Measurements from ENCODE around the gene PPARG. TPM values are rescaled to one million over a fixed set of nuclear protein-coding genes. Genes with fewer than 3 reads are reported as not detected.
"Not testable (repeated sequence)": the region's sequence is repeated elsewhere in the genome, so short reads cannot be mapped to it uniquely, and the experiment has no call there.

PPARG gene
- total RNA-seq, 3 donors from 2014 or later = 0.47 to 1.8 (median 0.83) TPM

DNA sequence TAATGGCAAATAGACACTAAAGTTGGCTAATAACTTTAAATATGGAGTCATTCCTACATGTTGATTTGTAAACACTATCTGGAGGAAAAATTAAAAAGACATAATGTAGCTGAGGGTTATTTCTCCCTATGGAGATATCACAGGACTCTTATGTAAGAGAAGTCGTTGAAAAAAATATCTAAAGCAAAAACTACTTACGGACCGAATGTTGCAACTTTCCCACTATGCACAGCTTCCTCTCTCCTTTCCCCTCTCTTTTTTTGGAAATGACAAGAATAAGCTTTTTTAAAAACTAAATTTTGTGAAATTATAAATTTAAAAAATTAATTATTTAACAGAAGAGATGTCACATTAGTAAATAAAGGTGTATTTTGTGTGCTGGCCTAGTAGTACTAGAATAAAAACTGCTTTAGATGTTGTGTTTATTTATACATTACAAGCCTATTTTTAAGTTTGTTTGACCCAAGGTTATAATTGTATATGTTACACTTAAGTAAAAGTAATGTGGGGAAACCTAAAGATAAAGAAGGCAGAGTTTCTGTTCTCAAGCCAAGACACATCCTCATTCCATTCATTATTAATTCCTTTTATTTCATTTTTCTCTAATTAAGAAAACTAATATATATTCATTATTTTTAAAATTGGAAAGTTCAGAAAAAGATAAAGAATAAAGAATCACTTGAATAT lies 20.7 kb upstream of the PPARG start:
- Mint-ChIP-seq H3K9me3 (no peaks in the 10 kb centered on the region), H3K36me3 (ENCODE audit: insufficient read depth) (no peaks in the 10 kb centered on the region), H3K4me3 (no peak overlapping the region), H3K4me1 (ENCODE audit: low read depth) (no peaks in the 10 kb centered on the region), H3K27me3 (ENCODE audit: low read depth) (peaks cover 4% of the 10 kb centered on the region)
- DNase-seq (no peak), ATAC-seq (no peak)

DNA sequence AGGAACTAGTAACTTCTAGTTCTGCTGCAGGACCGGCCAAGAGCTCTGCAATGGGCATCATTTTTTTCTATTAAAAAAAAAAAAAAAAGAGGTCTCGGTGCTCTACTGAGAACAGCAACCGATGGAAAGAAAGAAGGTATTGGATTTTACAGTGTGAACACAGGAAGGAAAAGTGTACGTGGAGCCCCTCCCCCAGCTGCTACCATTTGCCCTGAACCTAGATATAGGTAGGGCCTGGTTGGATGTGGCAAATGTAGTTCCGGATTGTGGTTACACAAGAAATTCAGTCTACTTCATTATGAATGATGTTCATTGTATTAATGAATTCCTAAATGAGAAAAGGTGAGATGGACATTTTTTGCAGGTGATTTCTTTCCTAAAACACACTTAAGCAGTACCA lies 17.9 kb upstream of the PPARG start:
- Mint-ChIP-seq H3K4me3 (no peak overlapping the region), H3K9me3 (no peaks in the 10 kb centered on the region), H3K4me1 (ENCODE audit: low read depth) (no peaks in the 10 kb centered on the region), H3K36me3 (ENCODE audit: insufficient read depth) (no peaks in the 10 kb centered on the region), H3K27me3 (ENCODE audit: low read depth) (peaks cover 11% of the 10 kb centered on the region)
- no peak for ATAC-seq
- DNase-seq = no peak

DNA sequence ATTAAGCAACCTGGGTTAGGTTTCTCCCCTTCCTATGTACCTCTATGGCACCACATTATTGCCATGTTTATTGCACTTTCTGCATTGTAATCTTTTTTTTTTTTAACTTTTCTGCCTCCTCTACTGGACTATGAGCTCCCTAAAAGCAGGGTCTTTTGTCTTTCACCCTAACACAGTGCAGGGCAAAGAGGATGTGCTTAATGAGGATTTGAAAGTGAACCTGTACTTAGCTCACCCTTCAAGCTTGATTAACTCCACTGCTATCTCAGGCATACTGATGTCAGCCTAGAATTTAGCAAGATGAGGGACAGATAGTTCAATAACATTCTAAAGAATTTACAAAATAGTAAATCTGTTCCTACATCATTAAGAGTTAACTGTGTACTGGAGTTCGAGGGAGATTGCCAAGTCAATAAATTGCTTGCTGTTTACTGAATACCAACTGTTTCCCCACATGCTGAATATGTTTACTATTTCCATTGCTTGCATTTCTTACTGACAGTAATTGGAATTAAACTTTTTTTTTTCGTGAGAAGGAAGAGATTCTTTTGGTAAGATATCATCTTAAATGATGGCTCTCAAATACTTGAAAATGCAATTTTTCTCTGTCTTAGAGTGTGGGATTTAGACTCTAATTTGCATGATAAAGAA lies 15.7 kb upstream of the PPARG start:
- DNase-seq (no peak), ATAC-seq (no peak)
- no peaks in the 10 kb centered on the region for H3K4me1 Mint-ChIP-seq (ENCODE audit: low read depth)
- no peak overlapping the region for H3K4me3 Mint-ChIP-seq
- H3K27me3 Mint-ChIP-seq (ENCODE audit: low read depth) = peaks cover 15% of the 10 kb centered on the region
- no peaks in the 10 kb centered on the region for H3K36me3 Mint-ChIP-seq (ENCODE audit: insufficient read depth)
- no peaks in the 10 kb centered on the region for H3K9me3 Mint-ChIP-seq

DNA sequence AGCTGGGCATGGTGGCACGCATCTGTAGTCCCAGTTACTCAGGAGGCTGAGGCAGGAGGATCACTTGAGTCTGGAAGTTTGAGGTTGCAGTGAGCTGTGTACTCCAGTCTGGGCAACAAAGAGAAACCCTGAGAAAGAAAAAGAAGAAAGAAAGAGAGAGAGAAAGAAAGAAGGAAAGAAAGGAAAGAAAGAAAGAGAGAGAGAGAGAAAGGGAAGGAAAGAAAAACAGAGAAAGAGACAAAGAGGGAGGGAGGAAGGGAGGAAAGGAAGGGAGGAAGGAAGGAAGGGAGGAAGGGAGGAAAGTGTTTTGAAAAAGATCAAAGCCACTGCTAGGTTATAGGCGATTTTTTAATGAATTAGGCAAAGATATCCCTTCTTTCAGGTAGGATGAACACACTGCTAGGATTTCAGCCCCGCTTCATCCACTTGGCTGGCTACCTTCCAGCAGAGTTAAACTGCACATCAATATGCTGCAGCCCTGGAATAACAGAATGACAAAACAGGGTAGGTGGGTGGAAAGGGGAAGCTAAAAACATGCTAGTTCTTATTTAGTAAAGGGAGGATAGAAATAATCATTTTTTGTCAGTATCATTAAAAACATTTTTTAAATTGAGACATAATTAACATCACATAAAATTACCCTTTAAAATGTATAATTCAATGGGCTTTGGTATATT lies 12.8 kb upstream of the PPARG start:
- Mint-ChIP-seq H3K36me3 (ENCODE audit: insufficient read depth) (no peaks in the 10 kb centered on the region), H3K27me3 (ENCODE audit: low read depth) (peaks cover 20% of the 10 kb centered on the region), H3K9me3 (no peaks in the 10 kb centered on the region), H3K4me3 (no peak overlapping the region), H3K4me1 (ENCODE audit: low read depth) (no peaks in the 10 kb centered on the region)
- DNase-seq (no peak), ATAC-seq (no peak)

DNA sequence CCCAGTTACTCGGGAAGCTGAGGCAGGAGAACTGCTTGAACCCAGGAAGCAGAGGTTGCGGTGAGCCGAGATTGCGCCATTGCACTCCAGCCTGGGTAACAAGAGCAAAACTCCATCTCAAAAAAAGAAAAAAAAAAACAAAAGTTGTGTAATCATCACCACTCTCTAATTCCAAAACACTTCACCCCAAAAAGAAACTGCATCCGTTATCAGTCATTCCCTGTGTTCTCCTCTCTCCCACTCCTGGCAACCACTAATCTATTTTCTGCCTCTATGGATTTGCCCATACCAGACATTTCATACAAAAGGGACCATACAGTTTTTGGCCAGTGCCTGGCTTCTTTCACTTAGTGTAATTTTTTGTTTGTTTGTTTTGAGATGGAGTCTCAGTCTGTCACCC lies 12.0 kb upstream of the PPARG start:
- H3K4me1 Mint-ChIP-seq (ENCODE audit: low read depth); ATAC-seq; H3K9me3 Mint-ChIP-seq: not testable (repeated sequence)

DNA sequence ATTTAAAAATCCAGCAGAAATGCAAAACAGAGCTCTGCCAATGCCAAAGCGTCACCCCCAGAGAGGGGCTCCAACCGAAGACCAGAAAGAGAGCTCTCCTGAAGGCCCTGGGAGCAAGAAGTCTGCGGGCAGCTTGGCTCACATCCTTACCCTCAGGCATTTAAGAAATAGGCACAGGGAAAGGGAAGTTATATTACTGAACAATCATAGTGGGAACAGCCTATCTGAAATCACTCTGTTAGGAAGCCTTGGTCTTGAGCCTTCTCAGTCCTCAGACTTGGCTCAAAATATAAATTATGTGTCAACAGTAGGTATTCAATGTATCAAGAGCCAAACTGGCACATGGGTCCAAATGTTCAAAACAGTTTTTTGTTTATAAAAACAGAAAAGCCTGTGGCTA lies 10.3 kb upstream of the PPARG start:
- DNase-seq = no peak
- Mint-ChIP-seq H3K4me3 (no peak overlapping the region), H3K9me3 (no peaks in the 10 kb centered on the region), H3K36me3 (ENCODE audit: insufficient read depth) (no peaks in the 10 kb centered on the region), H3K4me1 (ENCODE audit: low read depth) (no peaks in the 10 kb centered on the region), H3K27me3 (ENCODE audit: low read depth) (peaks cover 23% of the 10 kb centered on the region)
- ATAC-seq = no peak

More for the DNA sequence above, 12.0 kb upstream of the PPARG start:
- H3K4me3 Mint-ChIP-seq; H3K36me3 Mint-ChIP-seq (ENCODE audit: insufficient read depth); DNase-seq: not testable (repeated sequence)
- peaks cover 24% of the 10 kb centered on the region for H3K27me3 Mint-ChIP-seq (ENCODE audit: low read depth)

DNA sequence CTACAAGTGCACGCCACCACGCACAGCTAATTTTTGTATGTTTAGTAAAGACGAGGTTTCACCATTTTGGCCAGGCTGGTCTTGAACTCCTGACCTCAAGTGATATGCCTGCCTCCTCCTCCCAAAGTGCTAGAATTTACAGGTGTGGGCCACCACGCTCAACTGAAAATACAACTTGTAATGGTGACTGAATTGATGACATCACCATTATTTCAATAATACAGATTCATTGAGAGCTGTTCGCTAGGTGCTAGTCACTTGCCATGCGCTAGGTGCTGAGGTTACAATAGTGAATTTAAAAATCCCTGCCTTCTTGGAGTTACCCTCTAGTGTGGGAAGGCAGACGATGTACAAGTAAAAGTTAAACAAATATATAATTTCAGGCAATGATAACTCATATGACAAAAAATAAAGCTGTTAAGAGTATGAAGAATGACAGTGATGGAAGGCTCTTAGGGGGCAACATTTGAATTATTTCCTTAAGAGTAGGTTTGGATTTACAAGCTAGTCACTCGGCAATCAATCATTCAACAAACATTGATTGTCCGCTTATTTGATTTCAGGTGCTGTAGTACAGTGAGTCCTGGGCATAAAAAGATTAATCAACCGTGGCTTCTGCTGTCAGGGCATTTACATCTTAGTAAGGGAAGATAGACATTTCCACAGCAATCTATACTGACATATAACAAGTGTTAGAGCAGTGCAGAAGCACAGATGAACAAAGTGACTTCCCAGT lies 9.1 kb upstream of the PPARG start:
- peaks cover 32% of the 10 kb centered on the region for H3K27me3 Mint-ChIP-seq (ENCODE audit: low read depth)
- no peaks in the 10 kb centered on the region for H3K36me3 Mint-ChIP-seq (ENCODE audit: insufficient read depth)
- no peaks in the 10 kb centered on the region for H3K4me1 Mint-ChIP-seq (ENCODE audit: low read depth)
- H3K9me3 Mint-ChIP-seq = no peaks in the 10 kb centered on the region
- ATAC-seq = no peak
- no peak overlapping the region for H3K4me3 Mint-ChIP-seq
- no peak for DNase-seq

DNA sequence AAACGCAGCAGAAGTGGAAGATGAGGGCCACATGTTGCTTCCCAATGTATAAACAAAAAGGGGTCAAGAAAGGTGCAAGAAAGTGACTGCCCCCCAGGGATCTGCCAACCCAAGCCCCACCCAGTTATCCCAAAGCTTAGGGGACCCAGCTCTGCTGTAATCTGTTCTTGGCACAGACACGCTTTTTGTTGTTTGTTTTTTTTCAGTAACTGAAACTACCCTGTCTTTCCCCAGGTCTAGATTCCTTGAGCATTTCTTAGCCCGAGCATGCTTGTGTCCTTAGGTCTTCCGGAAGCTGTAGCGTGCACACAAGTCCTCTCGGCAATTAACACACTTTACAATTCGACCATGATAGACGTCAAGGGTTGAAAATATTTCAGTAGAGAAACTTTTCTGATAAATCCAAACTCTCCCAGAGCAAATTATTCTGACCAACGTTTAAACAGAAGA lies 8.5 kb upstream of the PPARG start:
- Mint-ChIP-seq H3K36me3 (ENCODE audit: insufficient read depth) (no peaks in the 10 kb centered on the region), H3K4me3 (no peak overlapping the region), H3K4me1 (ENCODE audit: low read depth) (no peaks in the 10 kb centered on the region), H3K9me3 (peaks cover 6% of the 10 kb centered on the region), H3K27me3 (ENCODE audit: low read depth) (peaks cover 37% of the 10 kb centered on the region)
- no peak for DNase-seq
- ATAC-seq = no peak

DNA sequence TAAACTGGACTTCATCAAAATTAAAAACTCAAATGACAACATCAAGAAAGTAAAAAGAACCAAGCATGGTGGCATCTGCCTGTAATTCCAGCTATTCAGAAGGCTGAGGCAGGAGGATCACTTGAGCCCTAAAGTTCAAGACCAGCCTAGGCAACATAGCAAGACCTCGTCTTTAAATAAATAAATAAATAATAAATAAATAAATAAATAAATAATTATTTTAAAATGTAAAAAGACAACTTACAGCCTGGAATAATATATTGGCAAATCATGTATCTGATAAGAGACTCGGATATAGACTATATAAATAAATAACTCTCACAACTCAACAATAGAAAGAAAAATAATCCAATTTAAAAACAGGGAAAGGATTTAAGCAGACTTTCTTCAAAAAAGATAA lies 4.3 kb upstream of the PPARG start:
- H3K9me3 Mint-ChIP-seq = peaks cover 7% of the 10 kb centered on the region
- peaks cover 7% of the 10 kb centered on the region for H3K4me1 Mint-ChIP-seq (ENCODE audit: low read depth)
- H3K27me3 Mint-ChIP-seq (ENCODE audit: low read depth) = peaks cover 58% of the 10 kb centered on the region
- DNase-seq = no peak
- no peak for ATAC-seq
- no peak overlapping the region for H3K4me3 Mint-ChIP-seq
- H3K36me3 Mint-ChIP-seq (ENCODE audit: insufficient read depth) = no peaks in the 10 kb centered on the region

DNA sequence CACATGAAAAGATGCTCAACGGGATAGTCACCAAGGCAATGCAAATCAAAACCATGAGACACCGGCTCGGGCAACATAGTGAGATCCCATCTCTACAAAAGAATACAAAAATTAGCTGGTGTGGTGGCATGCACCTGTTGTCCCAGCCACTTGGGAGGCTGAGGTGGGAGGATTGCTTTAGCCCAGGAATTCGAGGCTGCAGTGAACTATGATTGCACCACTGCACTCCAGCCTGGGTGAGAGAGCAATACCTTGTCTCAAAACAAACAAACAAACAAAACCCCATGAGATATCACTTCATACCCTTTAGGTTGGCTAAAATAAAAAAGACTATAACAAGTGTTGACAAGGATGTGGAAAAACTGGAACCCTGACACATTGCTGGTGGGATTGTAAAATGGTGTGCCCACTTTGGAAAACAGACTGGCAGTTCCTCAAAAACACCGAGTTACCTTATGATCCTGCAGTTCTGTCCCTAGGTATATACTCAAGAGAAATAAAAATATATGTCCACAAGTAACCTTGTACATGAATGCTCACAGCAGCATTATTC lies 3.8 kb upstream of the PPARG start:
- peaks cover 59% of the 10 kb centered on the region for H3K27me3 Mint-ChIP-seq (ENCODE audit: low read depth)
- H3K4me3 Mint-ChIP-seq = no peak overlapping the region
- ATAC-seq = no peak
- no peak for DNase-seq
- H3K36me3 Mint-ChIP-seq (ENCODE audit: insufficient read depth) = no peaks in the 10 kb centered on the region
- H3K9me3 Mint-ChIP-seq = peaks cover 7% of the 10 kb centered on the region
- H3K4me1 Mint-ChIP-seq (ENCODE audit: low read depth) = peaks cover 7% of the 10 kb centered on the region

DNA sequence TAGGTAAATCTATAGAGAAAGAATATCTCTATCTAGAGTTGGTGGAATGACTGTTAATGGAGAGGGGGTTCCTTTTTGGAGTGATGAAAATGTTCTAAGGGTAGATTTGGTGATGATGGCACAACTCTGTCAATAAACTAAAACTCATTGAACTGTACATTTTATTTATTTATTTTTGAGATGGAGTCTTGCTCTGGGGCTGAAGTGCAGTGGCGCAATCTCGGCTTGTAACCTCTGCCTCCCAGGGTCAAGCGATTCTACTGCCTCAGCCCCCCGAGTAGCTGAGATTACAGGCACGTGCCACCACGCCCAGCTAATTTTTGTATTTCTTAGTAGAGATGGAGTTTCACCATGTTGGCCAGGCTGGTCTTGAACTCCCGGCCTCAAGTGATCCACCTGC lies 3.1 kb upstream of the PPARG start:
- peaks cover 55% of the 10 kb centered on the region for H3K27me3 Mint-ChIP-seq (ENCODE audit: low read depth)
- not testable (repeated sequence) for H3K4me3 Mint-ChIP-seq; H3K9me3 Mint-ChIP-seq; H3K4me1 Mint-ChIP-seq (ENCODE audit: low read depth); ATAC-seq; DNase-seq; H3K36me3 Mint-ChIP-seq (ENCODE audit: insufficient read depth)

DNA sequence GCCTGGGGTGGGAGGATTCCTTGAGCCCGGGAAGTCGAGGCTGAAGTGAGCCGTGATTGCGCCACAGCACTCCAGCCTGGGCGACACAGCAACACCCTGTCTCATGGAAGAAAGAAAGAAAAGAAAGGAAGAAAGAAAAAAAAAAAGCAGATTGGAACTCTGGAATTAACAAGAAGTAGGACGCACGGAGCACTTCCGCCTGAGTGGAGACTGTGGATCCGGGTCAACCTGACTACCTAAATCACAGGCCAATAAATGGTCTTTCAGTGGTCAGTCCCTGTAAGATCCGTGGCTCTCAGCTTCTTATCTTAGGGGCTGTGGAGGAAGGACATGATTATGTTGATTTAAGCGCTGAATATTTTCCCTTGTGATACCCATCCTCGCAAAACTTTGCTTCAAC lies 2.4 kb upstream of the PPARG start:
- peaks cover 7% of the 10 kb centered on the region for H3K9me3 Mint-ChIP-seq
- no peaks in the 10 kb centered on the region for H3K36me3 Mint-ChIP-seq (ENCODE audit: insufficient read depth)
- DNase-seq (no peak), ATAC-seq (no peak)
- peaks cover 7% of the 10 kb centered on the region for H3K4me1 Mint-ChIP-seq (ENCODE audit: low read depth)
- H3K4me3 Mint-ChIP-seq = no peak overlapping the region
- peaks cover 58% of the 10 kb centered on the region for H3K27me3 Mint-ChIP-seq (ENCODE audit: low read depth)

DNA sequence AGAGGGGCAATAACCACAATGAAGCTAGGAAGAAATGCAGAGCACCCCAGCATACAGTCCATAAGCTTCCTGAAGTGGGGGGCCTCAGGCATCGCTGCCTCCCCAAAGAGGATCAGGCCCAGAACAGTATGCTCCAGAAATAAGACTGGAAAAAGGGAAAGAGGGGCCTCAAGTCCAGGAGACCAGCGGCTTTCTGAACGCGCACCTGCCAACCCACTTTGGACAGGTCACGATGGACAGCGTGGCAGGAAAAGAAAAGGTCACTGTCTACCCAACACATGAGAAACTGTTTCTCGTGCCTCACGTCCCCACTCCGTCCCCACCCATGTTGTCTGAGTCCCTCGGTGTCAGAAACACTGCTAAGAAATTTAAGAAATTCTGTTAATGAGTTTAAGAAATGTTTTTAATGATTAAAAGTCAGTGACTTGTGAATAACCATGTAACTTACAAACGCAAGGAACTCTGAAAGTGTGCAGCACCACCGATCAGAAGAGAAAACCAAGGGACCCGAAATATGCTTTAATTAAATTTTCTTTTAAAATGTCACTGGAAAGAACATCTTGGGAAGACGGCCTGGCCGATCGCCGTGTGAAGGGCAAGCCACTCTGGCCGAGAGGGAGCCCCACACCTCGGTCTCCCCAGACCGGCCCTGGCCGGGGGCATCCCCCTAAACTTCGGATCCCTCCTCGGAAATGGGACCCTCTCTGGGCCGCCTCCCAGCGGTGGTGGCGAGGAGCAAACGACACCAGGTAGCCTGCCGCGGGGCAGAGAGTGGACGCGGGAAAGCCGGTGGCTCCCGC lies 1.7 kb upstream of the PPARG start:
- DNase-seq (no peak), ATAC-seq (peak; percentile 21 to 51)
- Mint-ChIP-seq H3K4me3 (peak overlapping the region; percentile 26), H3K27me3 (ENCODE audit: low read depth) (peaks cover 55% of the 10 kb centered on the region), H3K4me1 (ENCODE audit: low read depth) (peaks cover 7% of the 10 kb centered on the region), H3K9me3 (peaks cover 7% of the 10 kb centered on the region), H3K36me3 (ENCODE audit: insufficient read depth) (no peaks in the 10 kb centered on the region)

All from activated T-cell treated with anti-CD3 and anti-CD28 coated beads, Interleukin-2, amount 50 U/mL, for 4 hours (primary cell).